H1 (cell line): ENCODE data around the gene FAR1. TPM values are rescaled to one million over a fixed set of nuclear protein-coding genes. Genes with fewer than 3 reads are reported as not detected.

Source experiments
- CBX5 ChIP-seq: fragments of 300-800, 300-1000 bp; sonication (generic); IDR thresholded peaks from 2 replicates; pipeline ENCODE4 v1.7.1; 2016; ENCODE audit warnings: antibody characterized with exemption, low read length, low read depth
- CBX8 ChIP-seq: fragments of 300-800, 300-1000 bp; sonication (generic); IDR thresholded peaks from 2 replicates; pipeline ENCODE4 v1.7.1; 2016; ENCODE audit warnings: low read depth, low read length, borderline replicate concordance
- polyA plus RNA-seq, 7 experiments: library from polyadenylated mRNA; depleted of rRNA in 3 of 7; stranded (reverse) in 5 of 7; unstranded in 2 of 7; fragments of >200 nt in 5 of 7; fragments of 200-250 nt in 2 of 7; gene quantifications; 1 replicate in 5 of 7; 2 replicates in 1 of 7; 4 replicates in 1 of 7; pipeline versions ENCODE4 v1.2.1 to v1.2.3, GENCODE V29; 2011 to 2013; ENCODE audit warnings: missing spikeins in 2 of 7, mixed read lengths in 2 of 7
- total RNA-seq: library from RNA; stranded (reverse); fragmentation: NEBNext Ultra II Directional; extraction: Animal tissue kit (Norgen Biotek cat#: 25700); gene quantifications from 2 replicates; pipeline ENCODE4 v1.2.1, GENCODE V29; 2021
- TF ChIP-seq, protein P1 (sequence below): fragments of 300-600 bp; sonication (generic); IDR thresholded peaks from 2 replicates; pipeline ENCODE4 v1.7.1; 2012; ENCODE audit warnings: low read length, moderate library complexity, mild to moderate bottlenecking, inconsistent platforms; ENCODE audit not compliant: insufficient replicate concordance

The FAR1 gene
- total and polyA plus RNA-seq, 2 of the 8 experiments (the other 6 are each of a cell fraction or from before 2014, with no cell fraction given), result 29.7 to 68.5 TPM

- TF ChIP-seq, protein P1, sequence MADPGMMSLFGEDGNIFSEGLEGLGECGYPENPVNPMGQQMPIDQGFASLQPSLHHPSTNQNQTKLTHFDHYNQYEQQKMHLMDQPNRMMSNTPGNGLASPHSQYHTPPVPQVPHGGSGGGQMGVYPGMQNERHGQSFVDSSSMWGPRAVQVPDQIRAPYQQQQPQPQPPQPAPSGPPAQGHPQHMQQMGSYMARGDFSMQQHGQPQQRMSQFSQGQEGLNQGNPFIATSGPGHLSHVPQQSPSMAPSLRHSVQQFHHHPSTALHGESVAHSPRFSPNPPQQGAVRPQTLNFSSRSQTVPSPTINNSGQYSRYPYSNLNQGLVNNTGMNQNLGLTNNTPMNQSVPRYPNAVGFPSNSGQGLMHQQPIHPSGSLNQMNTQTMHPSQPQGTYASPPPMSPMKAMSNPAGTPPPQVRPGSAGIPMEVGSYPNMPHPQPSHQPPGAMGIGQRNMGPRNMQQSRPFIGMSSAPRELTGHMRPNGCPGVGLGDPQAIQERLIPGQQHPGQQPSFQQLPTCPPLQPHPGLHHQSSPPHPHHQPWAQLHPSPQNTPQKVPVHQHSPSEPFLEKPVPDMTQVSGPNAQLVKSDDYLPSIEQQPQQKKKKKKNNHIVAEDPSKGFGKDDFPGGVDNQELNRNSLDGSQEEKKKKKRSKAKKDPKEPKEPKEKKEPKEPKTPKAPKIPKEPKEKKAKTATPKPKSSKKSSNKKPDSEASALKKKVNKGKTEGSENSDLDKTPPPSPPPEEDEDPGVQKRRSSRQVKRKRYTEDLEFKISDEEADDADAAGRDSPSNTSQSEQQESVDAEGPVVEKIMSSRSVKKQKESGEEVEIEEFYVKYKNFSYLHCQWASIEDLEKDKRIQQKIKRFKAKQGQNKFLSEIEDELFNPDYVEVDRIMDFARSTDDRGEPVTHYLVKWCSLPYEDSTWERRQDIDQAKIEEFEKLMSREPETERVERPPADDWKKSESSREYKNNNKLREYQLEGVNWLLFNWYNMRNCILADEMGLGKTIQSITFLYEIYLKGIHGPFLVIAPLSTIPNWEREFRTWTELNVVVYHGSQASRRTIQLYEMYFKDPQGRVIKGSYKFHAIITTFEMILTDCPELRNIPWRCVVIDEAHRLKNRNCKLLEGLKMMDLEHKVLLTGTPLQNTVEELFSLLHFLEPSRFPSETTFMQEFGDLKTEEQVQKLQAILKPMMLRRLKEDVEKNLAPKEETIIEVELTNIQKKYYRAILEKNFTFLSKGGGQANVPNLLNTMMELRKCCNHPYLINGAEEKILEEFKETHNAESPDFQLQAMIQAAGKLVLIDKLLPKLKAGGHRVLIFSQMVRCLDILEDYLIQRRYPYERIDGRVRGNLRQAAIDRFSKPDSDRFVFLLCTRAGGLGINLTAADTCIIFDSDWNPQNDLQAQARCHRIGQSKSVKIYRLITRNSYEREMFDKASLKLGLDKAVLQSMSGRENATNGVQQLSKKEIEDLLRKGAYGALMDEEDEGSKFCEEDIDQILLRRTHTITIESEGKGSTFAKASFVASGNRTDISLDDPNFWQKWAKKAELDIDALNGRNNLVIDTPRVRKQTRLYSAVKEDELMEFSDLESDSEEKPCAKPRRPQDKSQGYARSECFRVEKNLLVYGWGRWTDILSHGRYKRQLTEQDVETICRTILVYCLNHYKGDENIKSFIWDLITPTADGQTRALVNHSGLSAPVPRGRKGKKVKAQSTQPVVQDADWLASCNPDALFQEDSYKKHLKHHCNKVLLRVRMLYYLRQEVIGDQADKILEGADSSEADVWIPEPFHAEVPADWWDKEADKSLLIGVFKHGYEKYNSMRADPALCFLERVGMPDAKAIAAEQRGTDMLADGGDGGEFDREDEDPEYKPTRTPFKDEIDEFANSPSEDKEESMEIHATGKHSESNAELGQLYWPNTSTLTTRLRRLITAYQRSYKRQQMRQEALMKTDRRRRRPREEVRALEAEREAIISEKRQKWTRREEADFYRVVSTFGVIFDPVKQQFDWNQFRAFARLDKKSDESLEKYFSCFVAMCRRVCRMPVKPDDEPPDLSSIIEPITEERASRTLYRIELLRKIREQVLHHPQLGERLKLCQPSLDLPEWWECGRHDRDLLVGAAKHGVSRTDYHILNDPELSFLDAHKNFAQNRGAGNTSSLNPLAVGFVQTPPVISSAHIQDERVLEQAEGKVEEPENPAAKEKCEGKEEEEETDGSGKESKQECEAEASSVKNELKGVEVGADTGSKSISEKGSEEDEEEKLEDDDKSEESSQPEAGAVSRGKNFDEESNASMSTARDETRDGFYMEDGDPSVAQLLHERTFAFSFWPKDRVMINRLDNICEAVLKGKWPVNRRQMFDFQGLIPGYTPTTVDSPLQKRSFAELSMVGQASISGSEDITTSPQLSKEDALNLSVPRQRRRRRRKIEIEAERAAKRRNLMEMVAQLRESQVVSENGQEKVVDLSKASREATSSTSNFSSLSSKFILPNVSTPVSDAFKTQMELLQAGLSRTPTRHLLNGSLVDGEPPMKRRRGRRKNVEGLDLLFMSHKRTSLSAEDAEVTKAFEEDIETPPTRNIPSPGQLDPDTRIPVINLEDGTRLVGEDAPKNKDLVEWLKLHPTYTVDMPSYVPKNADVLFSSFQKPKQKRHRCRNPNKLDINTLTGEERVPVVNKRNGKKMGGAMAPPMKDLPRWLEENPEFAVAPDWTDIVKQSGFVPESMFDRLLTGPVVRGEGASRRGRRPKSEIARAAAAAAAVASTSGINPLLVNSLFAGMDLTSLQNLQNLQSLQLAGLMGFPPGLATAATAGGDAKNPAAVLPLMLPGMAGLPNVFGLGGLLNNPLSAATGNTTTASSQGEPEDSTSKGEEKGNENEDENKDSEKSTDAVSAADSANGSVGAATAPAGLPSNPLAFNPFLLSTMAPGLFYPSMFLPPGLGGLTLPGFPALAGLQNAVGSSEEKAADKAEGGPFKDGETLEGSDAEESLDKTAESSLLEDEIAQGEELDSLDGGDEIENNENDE, result no peak
- TF ChIP-seq CBX5 (no peak), CBX8 (no peak)
Measured at GRCh38 chr11:13667795-13668101, 720 bp upstream of the FAR1 start (continued).
